ENCODE measurements around the gene TMEM181.

DNA sequence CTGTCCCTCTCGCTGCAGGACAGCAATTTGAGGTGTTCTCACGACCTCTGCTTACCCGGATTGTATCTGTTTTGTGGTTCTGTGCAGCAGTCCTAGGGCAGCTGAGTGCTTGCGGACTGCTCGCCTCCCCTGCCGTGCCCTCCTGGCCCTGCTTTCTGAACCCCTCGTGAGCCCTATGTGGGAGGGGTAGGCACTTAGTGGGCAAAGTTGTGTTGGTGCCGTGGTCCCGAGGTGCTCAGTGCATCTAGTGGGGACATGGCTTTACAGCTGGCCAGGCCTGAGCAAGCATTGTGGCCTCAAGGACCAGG is 5.2 kb downstream of the TMEM181 start:
- TF ChIP-seq POLR2A (IDR thresholded peaks at IDR 0.05; ENCODE audit: low read depth, low read length) (no peak), POLR2AphosphoS5 (IDR thresholded peaks at IDR 0.05; ENCODE audit: low read depth, low read length) (no peak), TAF1 (IDR thresholded peaks at IDR 0.05; ENCODE audit: low read depth, low read length) (no peak), SPI1 (IDR thresholded peaks at IDR 0.05; ENCODE audit: low read depth, low read length) (no peak)
